ENCODE measurements around the gene PIGQ. TPM values are rescaled to one million over a fixed set of nuclear protein-coding genes. Genes with fewer than 3 reads are reported as not detected.

PIGQ gene
- total RNA-seq, 5 donors from 2014 or later (not counting 1 experiment from before 2014, with no cell fraction given), result 38.2 to 86.9 (median 63.1) TPM

GRCh38 chr16:628321-629061, 58.7 kb downstream of the PIGQ start:
- POLR2A ChIA-PET, result no interaction called here

DNA sequence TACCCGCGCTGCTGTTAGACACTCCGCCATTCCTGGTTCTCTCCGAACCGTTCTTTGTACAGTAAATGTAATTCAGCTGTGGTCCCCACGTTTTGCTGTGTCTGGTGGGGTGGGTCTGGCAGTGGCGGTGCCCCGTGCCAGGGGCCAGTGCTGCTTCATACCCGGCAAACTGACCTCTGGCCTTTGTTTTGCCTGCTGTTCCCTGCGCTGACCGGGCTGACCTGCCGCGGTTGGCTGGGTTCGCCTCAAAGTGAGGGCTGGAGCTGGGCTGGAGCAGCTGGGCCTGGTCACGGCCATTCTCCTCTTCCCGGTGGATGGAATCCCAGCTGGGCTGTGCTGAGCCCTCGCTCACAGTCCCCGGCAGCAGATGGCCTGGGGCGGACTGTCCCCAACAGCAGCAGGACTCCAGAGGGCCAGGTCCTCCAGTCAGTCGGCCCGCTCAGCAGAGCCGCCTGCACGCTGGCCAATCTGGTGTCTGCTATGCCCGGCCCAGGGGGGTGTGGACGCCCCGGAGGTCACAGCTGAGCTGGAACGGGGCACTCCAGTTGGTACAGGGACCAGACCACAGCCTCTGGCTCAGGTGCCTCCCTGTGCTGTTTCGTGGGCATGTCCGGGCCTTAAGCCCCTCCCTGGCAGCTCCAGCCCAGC, 59.5 kb downstream of the PIGQ start:
- Mint-ChIP-seq H3K36me3 (no peaks in the 10 kb centered on the region), H3K4me3 (no peak overlapping the region), H3K9me3 (no peaks in the 10 kb centered on the region), H3K27ac (no peak overlapping the region), H3K27me3 (no peaks in the 10 kb centered on the region), H3K4me1 (peaks cover 0 to 1% (median 0%) of the 10 kb centered on the region in 3 donors)
- Histone ChIP-seq H3K9me3 (no peaks in the 10 kb centered on the region), H3K27ac (ENCODE audit: low read length) (no peak overlapping the region), H3K36me3 (ENCODE audit: control insufficient read depth in 2 of 2, extremely low read depth in 1 of 2, insufficient read depth in 1 of 2, low read length in 1 of 2) (peaks cover 13 to 20% of the 10 kb centered on the region in 2 donors), H3K4me3 (ENCODE audit: control insufficient read depth in 1 of 2, extremely low read depth in 1 of 2, low read length in 1 of 2) (no peak overlapping the region), H3K4me1 (ENCODE audit: control insufficient read depth in 1 of 2, extremely low read depth in 1 of 2, insufficient read depth in 2 of 2, low read length in 2 of 2) (peaks cover 0 to 5% of the 10 kb centered on the region in 2 experiments), H3K27me3 (replicated peaks in 1 of 2; ENCODE audit: control insufficient read depth in 2 of 2, extremely low read depth in 1 of 2, insufficient read depth in 2 of 2, low read length in 1 of 2) (no peaks in the 10 kb centered on the region)
- WGBS (ENCODE audit: insufficient coverage), result 89% methylated on average over 29 of the region's 29 CpGs
- ChIA-PET CTCF (no interaction called here), POLR2A (interaction anchor here in 1 of 2 donors (0.6 kb wide), 1 partner anchor 31 kb away, joined by 3 read pairs; no protein-coding TSS in a partner anchor)
- DNase-seq (no peak), ATAC-seq (replicated peaks in 1 of 4) (no peak)

More at GRCh38 chr16:628321-629061, 58.7 kb downstream of the PIGQ start:
- H3K27ac ChIP-seq (ENCODE audit: low read length), result no peak overlapping the region
- H3K9me3 ChIP-seq, result no peaks in the 10 kb centered on the region
- H3K4me1 Mint-ChIP-seq, result no peaks in the 10 kb centered on the region
- no peaks in the 10 kb centered on the region for H3K27me3 ChIP-seq (replicated peaks in 1 of 2; ENCODE audit: control insufficient read depth in 2 of 2, extremely low read depth in 1 of 2, insufficient read depth in 2 of 2, low read length in 1 of 2)
- peaks cover 0 to 5% of the 10 kb centered on the region in 2 experiments for H3K4me1 ChIP-seq (ENCODE audit: control insufficient read depth in 1 of 2, extremely low read depth in 1 of 2, insufficient read depth in 2 of 2, low read length in 2 of 2)
- H3K27ac Mint-ChIP-seq, result no peak overlapping the region
- H3K36me3 Mint-ChIP-seq, result no peaks in the 10 kb centered on the region
- no peak overlapping the region for H3K4me3 Mint-ChIP-seq
- no peak overlapping the region for H3K4me3 ChIP-seq (ENCODE audit: control insufficient read depth in 1 of 2, extremely low read depth in 1 of 2, low read length in 1 of 2)
- WGBS (ENCODE audit: insufficient coverage), result 88% methylated on average over 31 of the region's 33 CpGs
- H3K9me3 Mint-ChIP-seq, result no peaks in the 10 kb centered on the region
- peaks cover 12 to 18% of the 10 kb centered on the region in 2 donors for H3K36me3 ChIP-seq (ENCODE audit: control insufficient read depth in 2 of 2, extremely low read depth in 1 of 2, insufficient read depth in 1 of 2, low read length in 1 of 2)
- DNase-seq (no peak), ATAC-seq (replicated peaks in 1 of 4) (no peak)
- CTCF ChIA-PET, result no interaction called here
- H3K27me3 Mint-ChIP-seq, result no peaks in the 10 kb centered on the region

DNA sequence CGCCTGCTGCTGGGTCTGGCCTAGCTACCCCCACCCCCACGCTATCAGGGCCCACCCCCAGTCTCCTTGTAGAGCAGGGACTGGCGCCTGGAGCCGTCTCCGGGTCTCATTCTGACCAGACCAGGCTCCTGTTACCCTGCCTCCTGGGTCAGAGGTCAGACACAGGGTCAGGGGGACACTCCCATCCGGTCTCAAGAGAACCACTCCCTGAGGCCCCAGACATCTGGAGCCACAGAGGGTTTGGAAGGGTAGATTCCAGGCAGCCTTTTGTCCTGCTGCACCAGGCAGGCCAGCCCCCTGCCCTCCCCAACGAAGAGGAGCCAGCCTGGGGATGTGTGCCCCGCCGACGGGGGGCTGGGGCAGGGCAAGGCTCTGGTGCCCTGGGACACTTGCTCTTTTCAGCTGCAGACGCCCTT, 60.1 kb downstream of the PIGQ start:
- no peaks in the 10 kb centered on the region for H3K27me3 ChIP-seq (replicated peaks in 1 of 2; ENCODE audit: control insufficient read depth in 2 of 2, extremely low read depth in 1 of 2, insufficient read depth in 2 of 2, low read length in 1 of 2)
- H3K27ac ChIP-seq (ENCODE audit: low read length), result no peak overlapping the region
- H3K36me3 ChIP-seq (ENCODE audit: control insufficient read depth in 2 of 2, extremely low read depth in 1 of 2, insufficient read depth in 1 of 2, low read length in 1 of 2), result peaks cover 16 to 19% of the 10 kb centered on the region in 2 donors
- DNase-seq (no peak), ATAC-seq (replicated peaks in 1 of 4) (no peak)
- no peaks in the 10 kb centered on the region for H3K9me3 ChIP-seq
- ChIA-PET CTCF (no interaction called here), POLR2A (interaction anchor here in 1 of 2 donors (0.6 kb wide), 1 partner anchor 31 kb away, joined by 3 read pairs; no protein-coding TSS in a partner anchor)
- no peaks in the 10 kb centered on the region for H3K9me3 Mint-ChIP-seq
- no peaks in the 10 kb centered on the region for H3K36me3 Mint-ChIP-seq
- H3K4me3 Mint-ChIP-seq, result no peak overlapping the region
- no peak overlapping the region for H3K4me3 ChIP-seq (ENCODE audit: control insufficient read depth in 1 of 2, extremely low read depth in 1 of 2, low read length in 1 of 2)
- H3K4me1 ChIP-seq (ENCODE audit: control insufficient read depth in 1 of 2, extremely low read depth in 1 of 2, insufficient read depth in 2 of 2, low read length in 2 of 2), result peaks cover 0 to 10% of the 10 kb centered on the region in 2 experiments
- peaks cover 0 to 4% (median 2%) of the 10 kb centered on the region in 3 donors for H3K4me1 Mint-ChIP-seq
- H3K27ac Mint-ChIP-seq, result no peak overlapping the region
- no peaks in the 10 kb centered on the region for H3K27me3 Mint-ChIP-seq
- 84% methylated on average over 11 of the region's 11 CpGs for WGBS (ENCODE audit: insufficient coverage)

DNA sequence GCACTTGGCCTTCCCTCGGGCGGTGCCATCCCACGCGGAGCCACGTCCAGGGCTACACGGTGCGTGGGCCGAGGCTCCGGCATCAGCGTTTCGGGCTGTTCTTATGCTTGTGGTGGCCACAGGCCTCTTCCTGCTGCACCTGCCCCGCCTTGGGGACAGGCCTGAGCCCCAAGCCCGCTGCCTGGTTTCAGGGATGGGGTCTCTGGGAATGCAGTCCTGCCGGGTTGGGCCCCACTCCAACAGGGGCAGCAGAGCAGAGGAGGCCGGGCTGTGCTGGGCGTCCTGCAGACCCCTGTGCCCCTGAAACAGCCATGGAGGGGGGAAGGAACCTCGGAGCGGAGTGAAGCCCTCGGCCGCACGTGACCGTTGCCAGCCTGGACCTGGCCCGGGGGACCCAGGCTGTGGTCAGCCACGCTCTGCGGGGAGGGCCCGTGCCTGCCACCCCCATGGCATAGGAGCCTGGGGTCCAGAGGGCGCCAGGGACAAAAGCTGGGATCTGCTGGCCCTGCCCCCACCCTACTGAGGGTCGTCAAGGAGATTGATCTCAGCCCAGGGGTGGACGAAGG, 60.6 kb downstream of the PIGQ start:
- ATAC-seq (replicated peaks in 1 of 4) (no peak), DNase-seq (no peak)
- H3K27me3 Mint-ChIP-seq, result no peaks in the 10 kb centered on the region
- no peaks in the 10 kb centered on the region for H3K36me3 Mint-ChIP-seq
- 62% methylated on average over 23 of the region's 29 CpGs for WGBS (ENCODE audit: insufficient coverage)
- Histone ChIP-seq H3K4me1 (ENCODE audit: control insufficient read depth in 1 of 2, extremely low read depth in 1 of 2, insufficient read depth in 2 of 2, low read length in 2 of 2) (peaks cover 3 to 15% of the 10 kb centered on the region in 2 experiments), H3K27ac (ENCODE audit: low read length) (no peak overlapping the region), H3K9me3 (no peaks in the 10 kb centered on the region), H3K4me3 (ENCODE audit: control insufficient read depth in 1 of 2, extremely low read depth in 1 of 2, low read length in 1 of 2) (no peak overlapping the region), H3K36me3 (ENCODE audit: control insufficient read depth in 2 of 2, extremely low read depth in 1 of 2, insufficient read depth in 1 of 2, low read length in 1 of 2) (peaks cover 15 to 16% of the 10 kb centered on the region in 2 donors), H3K27me3 (replicated peaks in 1 of 2; ENCODE audit: control insufficient read depth in 2 of 2, extremely low read depth in 1 of 2, insufficient read depth in 2 of 2, low read length in 1 of 2) (no peaks in the 10 kb centered on the region)
- ChIA-PET CTCF (no interaction called here), POLR2A (no interaction called here)
- no peak overlapping the region for H3K4me3 Mint-ChIP-seq
- no peaks in the 10 kb centered on the region for H3K9me3 Mint-ChIP-seq
- H3K27ac Mint-ChIP-seq, result no peak overlapping the region
- peaks cover 0 to 4% (median 3%) of the 10 kb centered on the region in 3 donors for H3K4me1 Mint-ChIP-seq

DNA sequence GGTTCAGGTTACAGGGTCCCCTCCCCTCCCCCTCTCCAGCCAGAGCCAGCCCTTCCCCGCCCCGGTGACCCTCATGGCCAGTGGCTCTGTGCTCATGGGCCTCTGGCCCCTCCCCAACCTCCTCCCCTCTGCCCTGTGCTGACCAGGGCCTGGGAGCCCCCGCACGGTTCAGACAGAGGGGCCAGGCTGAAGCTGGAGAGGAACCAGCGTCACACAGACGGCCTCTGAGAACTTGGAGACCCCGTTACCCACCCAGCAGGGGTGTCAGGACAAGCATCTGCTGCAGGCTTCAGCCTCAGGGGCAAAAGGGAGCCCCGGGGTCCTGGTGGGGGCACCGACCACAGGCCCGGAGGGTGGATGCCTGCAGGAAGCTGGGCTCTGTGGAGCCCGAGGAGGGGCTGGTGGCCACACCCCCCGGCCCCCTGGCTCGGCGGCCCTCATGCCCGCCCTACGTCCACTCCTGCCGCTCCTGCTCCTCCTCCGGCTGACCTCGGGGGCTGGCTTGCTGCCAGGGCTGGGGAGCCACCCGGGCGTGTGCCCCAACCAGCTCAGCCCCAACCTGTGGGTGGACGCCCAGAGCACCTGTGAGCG, 61.1 kb downstream of the PIGQ start, which contains the start of gene WFIKKN1:
TSS of gene WFIKKN1 (plus strand) at position 171 of the 591 bp plus-strand sequence. CDS start at position 440, 269 bp downstream.
- no peaks in the 10 kb centered on the region for H3K27me3 ChIP-seq (replicated peaks in 1 of 2; ENCODE audit: control insufficient read depth in 2 of 2, extremely low read depth in 1 of 2, insufficient read depth in 2 of 2, low read length in 1 of 2)
- Mint-ChIP-seq H3K9me3 (no peaks in the 10 kb centered on the region), H3K4me3 (no peak within 1 kb of the TSS), H3K36me3 (no peaks in the 10 kb centered on the region), H3K4me1 (peaks cover 0 to 4% (median 3%) of the 10 kb centered on the region in 3 donors), H3K27me3 (no peaks in the 10 kb centered on the region), H3K27ac (no peak within 1 kb of the TSS)
- 8% methylated on average over 20 of the region's 23 CpGs for WGBS (ENCODE audit: insufficient coverage)
- ATAC-seq (replicated peaks in 1 of 4) (no peak), DNase-seq (no peak)
- H3K27ac ChIP-seq (ENCODE audit: low read length), result no peak within 1 kb of the TSS
- peaks cover 5 to 20% of the 10 kb centered on the region in 2 experiments for H3K4me1 ChIP-seq (ENCODE audit: control insufficient read depth in 1 of 2, extremely low read depth in 1 of 2, insufficient read depth in 2 of 2, low read length in 2 of 2)
- no peak within 1 kb of the TSS for H3K4me3 ChIP-seq (ENCODE audit: control insufficient read depth in 1 of 2, extremely low read depth in 1 of 2, low read length in 1 of 2)
- H3K9me3 ChIP-seq, result no peaks in the 10 kb centered on the region
- ChIA-PET CTCF (no interaction called here), POLR2A (no interaction called here)
- H3K36me3 ChIP-seq (ENCODE audit: control insufficient read depth in 2 of 2, extremely low read depth in 1 of 2, insufficient read depth in 1 of 2, low read length in 1 of 2), result peaks cover 13 to 14% of the 10 kb centered on the region in 2 donors

GRCh38 chr16:631808-632358, 62.1 kb downstream of the PIGQ start:
- 72% methylated on average over 5 of the region's 9 CpGs for WGBS (ENCODE audit: insufficient coverage)
- ATAC-seq (replicated peaks in 1 of 4), result no peak
- POLR2A ChIA-PET, result no interaction called here

More at GRCh38 chr16:631808-632358, 62.1 kb downstream of the PIGQ start:
- CTCF ChIA-PET, result no interaction called here
- no peaks in the 10 kb centered on the region for H3K9me3 Mint-ChIP-seq
- peaks cover 0 to 3% of the 10 kb centered on the region in 2 donors for H3K27me3 Mint-ChIP-seq
- peaks cover 6 to 8% (median 7%) of the 10 kb centered on the region in 3 donors for H3K4me1 Mint-ChIP-seq
- no peak overlapping the region for H3K27ac Mint-ChIP-seq
- Histone ChIP-seq H3K27ac (ENCODE audit: low read length) (no peak overlapping the region), H3K36me3 (ENCODE audit: control insufficient read depth in 2 of 2, extremely low read depth in 1 of 2, insufficient read depth in 1 of 2, low read length in 1 of 2) (peaks cover 9% of the 10 kb centered on the region in 2 donors), H3K9me3 (no peaks in the 10 kb centered on the region), H3K4me3 (ENCODE audit: control insufficient read depth in 1 of 2, extremely low read depth in 1 of 2, low read length in 1 of 2) (no peak overlapping the region), H3K4me1 (ENCODE audit: control insufficient read depth in 1 of 2, extremely low read depth in 1 of 2, insufficient read depth in 2 of 2, low read length in 2 of 2) (peaks cover 5 to 26% of the 10 kb centered on the region in 2 experiments), H3K27me3 (replicated peaks in 1 of 2; ENCODE audit: control insufficient read depth in 2 of 2, extremely low read depth in 1 of 2, insufficient read depth in 2 of 2, low read length in 1 of 2) (no peaks in the 10 kb centered on the region)
- H3K36me3 Mint-ChIP-seq, result no peaks in the 10 kb centered on the region
- H3K4me3 Mint-ChIP-seq, result no peak overlapping the region
- DNase-seq, result no peak
